Measurements from ENCODE around the gene ODAD3.

The ODAD3 gene

GRCh38 chr19:11397089-11397610, 37.8 kb downstream of the ODAD3 start:
- DNase-seq (ENCODE audit: low spot score) = no peak
- Histone ChIP-seq H3K27ac (no peak overlapping the region), H3K4me3 (no peak overlapping the region)
- no peak for TF ChIP-seq CTCF (IDR thresholded peaks at IDR 0.05)

- DNase-seq (ENCODE audit: low spot score) = no peak
- no peak for TF ChIP-seq CTCF (IDR thresholded peaks at IDR 0.05)
- Histone ChIP-seq H3K27ac (no peak overlapping the region), H3K4me3 (no peak overlapping the region)
Observed at GRCh38 chr19:11390933-11391680, 43.8 kb downstream of the ODAD3 start.

GRCh38 chr19:11390359-11390758, 44.6 kb downstream of the ODAD3 start:
- TF ChIP-seq CTCF (IDR thresholded peaks at IDR 0.05) = no peak
- Histone ChIP-seq H3K4me3 (no peak overlapping the region), H3K27ac (no peak overlapping the region)
- DNase-seq (ENCODE audit: low spot score) = no peak

- H3K4me3 ChIP-seq = no peak overlapping the region
- no peak overlapping the region for H3K27ac ChIP-seq
- no peak for DNase-seq (ENCODE audit: low spot score)
- no peak for TF ChIP-seq CTCF (IDR thresholded peaks at IDR 0.05)
Observed at GRCh38 chr19:11387162-11388034, 47.5 kb downstream of the ODAD3 start.

GRCh38 chr19:11384778-11385129, 50.2 kb downstream of the ODAD3 start:
- no peak for DNase-seq (ENCODE audit: low spot score)
- no peak for TF ChIP-seq CTCF (IDR thresholded peaks at IDR 0.05)
- Histone ChIP-seq H3K27ac (no peak overlapping the region), H3K4me3 (no peak overlapping the region)

- Histone ChIP-seq H3K4me3 (peak overlapping the region; percentile 65), H3K27ac (peak overlapping the region in 1 of 2 donors; percentile 41)
- no peak for TF ChIP-seq CTCF (IDR thresholded peaks at IDR 0.05)
- no peak for DNase-seq (ENCODE audit: low spot score)
Observed at GRCh38 chr19:11383706-11384048, 51.2 kb downstream of the ODAD3 start.

All from coronary artery (tissue), 2 donors.